ENCODE data around the gene C8A. TPM values are rescaled to one million over a fixed set of nuclear protein-coding genes. Genes with fewer than 3 reads are reported as not detected.

The C8A gene
- total and polyA plus RNA-seq, 2 of the 13 experiments (the other 11 are each of a cell fraction or from before 2014, with no cell fraction given) = 10.5 to 15.0 TPM

- TF ChIP-seq SOX13 (IDR thresholded peaks at IDR 0.05) (peak; percentile 53; the same call in 1 of the 2 replicates), SOX13 (CRISPR knock-in tag; conservative IDR thresholded peaks at IDR 0.05 in 1 of 2, IDR thresholded peaks at IDR 0.05 in 1 of 2) (peak in 1 of 2 experiments; percentile 89; a peak in 2 of 4 replicates), ZNF251 (CRISPR knock-in tag; IDR thresholded peaks at IDR 0.05) (no peak), HHEX (CRISPR knock-in tag; IDR thresholded peaks at IDR 0.05) (peak; percentile 69), ZNF264 (CRISPR knock-in tag; IDR thresholded peaks at IDR 0.05) (no peak), TCF7 (IDR thresholded peaks at IDR 0.05; ENCODE audit: low read depth) (peak; percentile 88), ZNF329 (CRISPR knock-in tag; IDR thresholded peaks at IDR 0.05; ENCODE audit: low read depth) (no peak), GATAD2A (CRISPR knock-in tag; IDR thresholded peaks at IDR 0.05) (peak; percentile 95), CSRNP1 (CRISPR knock-in tag; IDR thresholded peaks at IDR 0.05) (no peak), ZNF503 (CRISPR knock-in tag; IDR thresholded peaks at IDR 0.05) (peak; percentile 89), HMG20A (CRISPR knock-in tag; IDR thresholded peaks at IDR 0.05; ENCODE audit: borderline replicate concordance) (peak; percentile 93; the same call in 1 of the 2 replicates), PHB2 (IDR thresholded peaks at IDR 0.05; ENCODE audit: partially characterized antibody) (no peak), MED13 (CRISPR knock-in tag; IDR thresholded peaks at IDR 0.05) (peak; percentile 58; the same call in 1 of the 2 replicates), ZNF781 (CRISPR knock-in tag; IDR thresholded peaks at IDR 0.05; ENCODE audit: borderline replicate concordance, not compliant biosample characterization) (no peak), MTA1 (CRISPR knock-in tag; IDR thresholded peaks at IDR 0.05; ENCODE audit: borderline replicate concordance) (no peak), REST (IDR thresholded peaks at IDR 0.05; ENCODE audit: borderline replicate concordance in 1 of 2, low read depth in 1 of 2, low read length in 2 of 2) (peak in 1 of 2 experiments; percentile 33; a peak in 2 of 4 replicates), BHLHE40 (IDR thresholded peaks at IDR 0.05; ENCODE audit: low read length) (no peak), ZNF83 (CRISPR knock-in tag; IDR thresholded peaks at IDR 0.05; ENCODE audit: borderline replicate concordance) (no peak)
- TF ChIP-seq, protein P1, sequence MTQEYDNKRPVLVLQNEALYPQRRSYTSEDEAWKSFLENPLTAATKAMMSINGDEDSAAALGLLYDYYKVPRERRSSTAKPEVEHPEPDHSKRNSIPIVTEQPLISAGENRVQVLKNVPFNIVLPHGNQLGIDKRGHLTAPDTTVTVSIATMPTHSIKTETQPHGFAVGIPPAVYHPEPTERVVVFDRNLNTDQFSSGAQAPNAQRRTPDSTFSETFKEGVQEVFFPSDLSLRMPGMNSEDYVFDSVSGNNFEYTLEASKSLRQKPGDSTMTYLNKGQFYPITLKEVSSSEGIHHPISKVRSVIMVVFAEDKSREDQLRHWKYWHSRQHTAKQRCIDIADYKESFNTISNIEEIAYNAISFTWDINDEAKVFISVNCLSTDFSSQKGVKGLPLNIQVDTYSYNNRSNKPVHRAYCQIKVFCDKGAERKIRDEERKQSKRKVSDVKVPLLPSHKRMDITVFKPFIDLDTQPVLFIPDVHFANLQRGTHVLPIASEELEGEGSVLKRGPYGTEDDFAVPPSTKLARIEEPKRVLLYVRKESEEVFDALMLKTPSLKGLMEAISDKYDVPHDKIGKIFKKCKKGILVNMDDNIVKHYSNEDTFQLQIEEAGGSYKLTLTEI (CRISPR knock-in tag; conservative IDR thresholded peaks at IDR 0.05) = no peak
Observed at GRCh38 chr1:56854521-56855099, at the start of gene C8A (continued).

Data from HepG2 (cell line).